Prostate gland (tissue), 2 donors: Measurements from ENCODE around the gene ZNF414.

Experiments
- CTCF ChIP-seq, 4 experiments: fragments of 200-600 bp in 2 of 4; fragments of 450-650 bp in 2 of 4; sonication (generic) in 2 of 4; IDR thresholded peaks; 1 replicate in 3 of 4; 2 replicates in 1 of 4; pipeline ENCODE4 v1.5.1; 2016 to 2019; ENCODE audit warnings: antibody characterized with exemption in 4 of 4, mild to moderate bottlenecking in 2 of 4, moderate library complexity in 2 of 4
- POLR2A ChIP-seq: fragments of 450-650 bp; IDR thresholded peaks from one replicate; pipeline ENCODE4 v1.6.1; 2016; ENCODE audit warnings: antibody characterized with exemption, mild to moderate bottlenecking
- POLR2AphosphoS5 ChIP-seq: sonication (generic); formaldehyde crosslinking; IDR thresholded peaks from one replicate; pipeline ENCODE4 v1.6.1; 2017; ENCODE audit warnings: antibody characterized with exemption

- TF ChIP-seq CTCF (IDR thresholded peaks at IDR 0.05) (no peak), POLR2A (no peak), POLR2AphosphoS5 (no peak)
These were observed 25.7 kb upstream of the ZNF414 start for GRCh38 chr19:8539621-8540149.
